ENCODE results near the gene LRRC74B. TPM values are rescaled to one million over a fixed set of nuclear protein-coding genes. Genes with fewer than 3 reads are reported as not detected.
"Not testable (repeated sequence)": the region's sequence is repeated elsewhere in the genome, so short reads cannot be mapped to it uniquely, and the experiment has no call there.

Gene LRRC74B, protein sequence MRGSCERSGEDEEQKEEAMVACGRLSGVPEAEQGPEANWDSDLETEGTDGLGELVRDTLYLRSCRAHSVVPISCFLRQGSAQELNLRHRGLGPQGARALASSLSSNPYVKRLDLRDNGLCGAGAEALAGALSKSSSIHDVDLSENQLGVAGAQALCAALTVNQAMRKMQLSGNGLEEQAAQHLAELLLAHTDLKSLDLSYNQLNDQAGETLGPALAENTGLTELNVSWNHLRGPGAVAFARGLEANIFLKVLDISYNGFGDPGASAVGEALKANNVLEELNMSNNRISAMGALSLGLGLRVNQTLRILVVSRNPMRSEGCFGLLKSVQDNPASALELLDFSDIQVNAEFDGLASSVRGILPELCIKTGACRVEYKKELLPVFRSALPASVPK
- total RNA-seq: not detected

DNA sequence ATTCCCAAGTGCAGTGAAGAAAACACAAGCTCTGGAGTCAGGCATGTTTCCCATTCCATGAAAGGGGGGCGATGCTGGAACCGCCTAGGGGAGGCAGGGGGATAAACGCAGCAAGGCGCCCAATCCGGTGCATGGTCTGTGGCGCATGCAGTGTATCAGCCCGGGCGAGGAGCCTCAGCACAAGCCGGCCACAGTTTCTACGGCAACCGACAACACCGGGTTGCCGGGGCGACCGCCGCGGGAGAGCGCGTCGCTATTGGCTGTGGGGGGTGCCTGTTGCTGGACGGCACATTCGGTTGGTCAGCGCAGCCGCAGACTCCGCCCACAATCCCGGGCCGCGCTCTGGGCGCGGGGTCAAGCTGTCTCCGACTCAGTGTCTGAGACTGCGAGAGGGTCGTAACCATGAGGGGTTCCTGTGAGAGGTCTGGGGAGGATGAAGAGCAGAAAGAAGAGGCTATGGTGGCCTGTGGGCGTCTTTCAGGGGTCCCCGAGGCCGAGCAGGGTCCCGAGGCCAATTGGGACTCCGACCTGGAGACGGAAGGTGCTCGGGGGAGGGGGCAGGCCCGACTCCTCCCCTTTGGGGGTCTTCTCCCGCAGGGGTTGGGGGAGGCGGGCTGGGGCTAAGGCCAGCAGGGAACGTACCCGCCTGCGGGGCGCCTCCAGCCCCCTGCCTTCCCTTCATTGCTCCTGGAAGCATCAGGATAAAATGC, at the start of gene LRRC74B:
LRRC74B (plus strand) TSS at position 362 of the 710 bp plus-strand sequence; CDS start at position 403, 41 bp downstream.
- Mint-ChIP-seq H3K4me1 (peaks cover 20% of the 10 kb centered on the region), H3K4me3 (peak within 1 kb of the TSS; percentile 69), H3K9me3 (no peaks in the 10 kb centered on the region), H3K27me3 (peaks cover 3% of the 10 kb centered on the region), H3K27ac (peak within 1 kb of the TSS; percentile 73), H3K36me3 (ENCODE audit: low read depth) (no peaks in the 10 kb centered on the region)
- ATAC-seq (replicated peaks): peak; percentile 96

DNA sequence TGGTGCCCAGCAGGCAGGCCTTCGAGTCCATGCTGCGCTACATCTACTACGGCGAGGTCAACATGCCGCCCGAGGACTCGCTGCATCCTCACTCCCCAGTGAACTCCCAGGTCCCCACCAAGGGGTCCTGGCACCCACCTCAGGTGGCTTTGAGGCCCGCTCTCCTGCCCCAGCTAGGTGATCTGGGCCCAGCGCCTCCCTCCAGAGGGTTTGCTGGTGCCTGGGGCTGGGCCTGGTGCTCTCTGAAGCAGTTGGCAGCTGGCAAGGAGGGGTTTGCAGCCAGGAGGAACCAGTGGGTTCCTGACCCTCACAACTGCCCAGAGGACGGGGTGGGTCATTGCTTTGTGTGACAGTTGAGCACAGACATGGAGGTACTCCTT, 49.7 kb upstream of the LRRC74B start:
- H3K27me3 Mint-ChIP-seq: no peaks in the 10 kb centered on the region
- no peak overlapping the region for H3K4me3 Mint-ChIP-seq
- ATAC-seq (replicated peaks): no peak
- H3K4me1 Mint-ChIP-seq: no peaks in the 10 kb centered on the region
- peaks cover 43% of the 10 kb centered on the region for H3K36me3 Mint-ChIP-seq (ENCODE audit: low read depth)
- no peak overlapping the region for H3K27ac Mint-ChIP-seq
- H3K9me3 Mint-ChIP-seq: no peaks in the 10 kb centered on the region

DNA sequence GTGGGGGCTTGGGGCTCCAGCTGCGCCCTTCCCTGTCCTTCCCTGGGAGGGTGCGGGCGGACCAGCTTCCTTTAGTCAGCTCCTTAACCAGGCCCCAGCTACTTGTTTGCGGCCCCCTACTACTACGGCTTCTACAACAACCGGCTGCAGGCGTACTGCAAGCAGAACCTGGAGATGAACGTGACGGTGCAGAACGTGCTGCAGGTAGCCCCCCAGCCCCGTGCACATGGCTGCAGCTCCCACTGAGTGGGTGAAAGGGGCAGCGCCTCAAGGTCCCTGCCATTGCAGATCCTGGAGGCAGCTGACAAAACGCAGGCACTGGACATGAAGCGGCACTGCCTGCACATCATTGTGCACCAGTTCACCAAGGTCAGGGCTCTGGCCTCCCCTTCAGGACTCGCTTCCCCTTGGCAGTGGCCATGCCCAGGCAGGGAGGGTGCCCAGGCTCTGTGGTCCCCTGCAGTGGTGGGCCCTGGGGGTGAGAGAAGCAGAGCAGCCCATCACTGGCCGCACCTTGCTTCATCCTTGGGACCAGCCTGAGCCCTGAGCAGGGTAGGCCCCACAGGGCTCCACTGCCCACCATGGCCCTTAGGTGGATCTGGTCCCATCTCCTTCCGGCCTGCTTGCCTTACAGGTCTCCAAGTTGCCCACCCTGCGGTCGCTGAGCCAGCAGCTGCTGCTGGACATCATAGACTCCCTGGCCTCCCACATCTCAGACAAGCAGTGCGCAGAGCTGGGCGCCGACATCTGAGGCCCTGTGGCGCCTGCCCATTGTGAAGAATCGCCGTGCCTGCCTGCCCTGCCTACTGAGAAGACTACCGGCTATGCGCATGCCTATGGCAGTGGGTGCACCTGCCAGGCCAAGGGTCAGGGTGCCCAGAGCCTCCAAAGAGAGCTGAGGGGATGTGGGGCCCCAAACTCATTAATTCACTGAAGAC, 48.9 kb upstream of the LRRC74B start:
- no peak overlapping the region for H3K27ac Mint-ChIP-seq
- no peaks in the 10 kb centered on the region for H3K27me3 Mint-ChIP-seq
- H3K4me1 Mint-ChIP-seq: no peaks in the 10 kb centered on the region
- H3K36me3 Mint-ChIP-seq (ENCODE audit: low read depth): peaks cover 51% of the 10 kb centered on the region
- H3K9me3 Mint-ChIP-seq: no peaks in the 10 kb centered on the region
- ATAC-seq (replicated peaks): no peak
- H3K4me3 Mint-ChIP-seq: no peak overlapping the region

DNA sequence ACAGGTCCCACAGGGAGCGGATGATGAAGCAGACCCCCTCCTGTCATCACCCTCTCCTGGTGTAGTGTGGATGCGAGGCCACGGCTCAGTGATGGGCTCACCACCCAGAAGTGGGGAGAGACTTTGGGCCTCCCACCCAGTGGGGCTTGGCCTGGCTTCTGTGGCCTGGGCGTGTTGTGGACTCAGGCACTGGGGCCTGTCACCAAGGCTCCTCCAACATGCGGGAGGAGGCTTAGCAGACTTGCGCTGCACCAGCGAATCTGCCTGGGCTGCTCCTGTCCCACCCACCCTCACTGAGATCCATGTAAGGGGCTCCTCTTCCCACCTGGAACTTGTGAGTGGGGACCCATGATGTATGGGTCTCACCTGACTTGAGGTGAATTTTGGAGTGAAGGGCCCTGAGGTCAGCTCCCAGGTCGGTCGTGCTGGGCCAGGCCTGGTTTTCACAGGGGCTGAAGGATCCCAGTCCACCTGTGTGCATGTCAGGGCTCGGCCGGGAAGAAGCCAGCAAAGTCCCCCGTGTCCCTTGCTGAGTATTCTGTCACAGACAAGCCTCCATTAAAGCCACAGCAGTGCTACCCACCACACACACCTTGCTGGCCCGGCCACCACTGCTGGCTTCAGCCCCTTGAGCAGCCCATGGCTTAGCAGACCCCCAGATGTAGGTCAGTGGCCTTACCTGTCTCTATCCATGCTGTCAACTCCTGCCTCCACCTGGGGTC, 48.0 kb upstream of the LRRC74B start:
- Mint-ChIP-seq H3K4me3 (no peak overlapping the region), H3K27me3 (no peaks in the 10 kb centered on the region), H3K4me1 (no peaks in the 10 kb centered on the region), H3K27ac (no peak overlapping the region), H3K9me3 (no peaks in the 10 kb centered on the region), H3K36me3 (ENCODE audit: low read depth) (peaks cover 49% of the 10 kb centered on the region)
- ATAC-seq (replicated peaks): no peak

DNA sequence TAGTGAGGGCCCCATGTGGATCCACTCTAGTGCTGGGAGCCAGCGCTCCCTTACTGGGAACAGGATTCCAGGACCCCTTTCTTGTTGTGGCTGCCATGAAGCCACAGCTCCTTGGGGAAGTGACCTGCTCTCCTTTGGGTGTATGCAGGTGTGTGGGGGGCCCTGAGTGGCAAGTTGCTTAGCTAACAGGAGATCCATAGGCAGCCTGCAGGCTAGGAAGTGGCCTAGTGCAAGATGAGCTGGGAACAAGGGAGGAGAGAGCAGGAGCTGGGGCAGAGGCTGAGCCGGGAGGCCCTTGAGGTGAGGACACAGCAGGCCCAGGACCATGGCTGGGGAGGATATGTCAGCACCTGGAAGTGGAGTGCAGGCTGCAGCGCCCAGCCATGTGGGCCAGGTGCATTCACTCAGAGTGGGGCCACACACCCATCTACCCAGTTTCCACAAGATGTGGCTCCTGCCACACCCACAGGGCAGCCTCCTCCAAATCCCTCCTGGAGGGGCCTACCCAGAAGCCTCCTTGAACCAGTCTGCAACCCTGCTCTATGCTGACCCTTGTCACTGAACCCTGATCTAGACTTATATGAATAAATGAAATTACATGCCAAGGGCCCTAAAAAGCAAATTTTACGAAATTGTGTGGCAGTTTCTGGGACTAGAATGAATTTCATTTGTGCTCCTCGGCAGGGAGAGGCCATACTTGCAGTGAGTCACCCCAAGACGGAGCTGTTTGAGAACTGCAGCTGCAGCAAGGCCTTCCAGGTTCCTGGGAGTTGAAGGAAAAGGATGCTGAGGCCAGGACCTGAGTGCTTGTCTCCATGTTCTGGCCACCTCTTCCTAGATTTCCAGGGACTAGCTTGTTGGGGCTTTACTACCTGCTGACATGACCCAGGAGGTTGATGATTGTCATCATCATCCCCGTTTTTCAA, 47.1 kb upstream of the LRRC74B start:
- ATAC-seq (replicated peaks): no peak
- Mint-ChIP-seq H3K27ac (peak overlapping the region; percentile 36), H3K27me3 (no peaks in the 10 kb centered on the region), H3K36me3 (ENCODE audit: low read depth) (peaks cover 55% of the 10 kb centered on the region), H3K9me3 (no peaks in the 10 kb centered on the region), H3K4me1 (no peaks in the 10 kb centered on the region), H3K4me3 (no peak overlapping the region)

DNA sequence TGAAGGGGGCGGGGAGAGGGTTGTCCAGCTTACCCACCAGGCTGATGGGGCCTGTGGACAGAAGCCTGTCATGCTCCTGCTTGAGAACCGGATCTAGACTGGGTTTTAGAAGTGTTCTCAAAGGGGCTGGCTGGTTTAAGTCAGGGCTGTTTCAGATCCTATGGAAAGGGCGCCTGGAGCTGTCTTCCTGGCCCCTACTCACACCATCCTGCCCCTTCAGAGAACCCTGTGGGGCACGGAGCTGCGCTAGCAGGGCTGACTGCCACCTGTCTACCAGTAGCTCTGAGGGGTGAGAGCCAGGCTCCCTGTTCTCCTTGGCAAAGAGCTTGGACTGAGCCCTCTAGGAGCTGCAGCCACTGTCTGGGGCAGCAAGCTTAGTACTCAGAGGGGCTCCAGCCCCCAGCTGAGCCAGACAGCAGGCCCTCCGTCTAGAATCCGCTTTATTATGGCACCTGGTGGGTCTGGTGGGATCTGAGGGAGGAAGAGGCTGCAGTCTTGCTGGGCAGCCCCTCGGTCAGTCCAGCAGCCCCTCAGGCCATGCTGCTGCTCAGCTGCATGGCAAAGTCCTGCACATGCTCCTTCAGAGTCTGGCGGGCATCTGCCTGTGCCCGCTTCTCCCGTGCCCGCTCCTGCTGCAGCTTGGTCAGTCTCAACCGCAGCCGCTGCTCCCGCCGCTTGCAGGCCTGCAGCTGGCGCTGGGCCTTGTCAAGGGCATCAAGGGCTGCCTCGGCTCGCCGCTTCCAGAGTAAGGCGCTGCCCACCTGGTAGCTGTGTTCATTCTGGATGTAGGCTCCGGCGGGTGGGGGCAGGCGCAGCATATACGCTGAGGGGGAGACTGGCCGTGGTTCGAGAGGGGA, 46.2 kb upstream of the LRRC74B start:
- ATAC-seq (replicated peaks): no peak
- no peaks in the 10 kb centered on the region for H3K9me3 Mint-ChIP-seq
- no peaks in the 10 kb centered on the region for H3K27me3 Mint-ChIP-seq
- no peaks in the 10 kb centered on the region for H3K4me1 Mint-ChIP-seq
- H3K4me3 Mint-ChIP-seq: peak overlapping the region; percentile 98
- H3K27ac Mint-ChIP-seq: peak overlapping the region; percentile 98
- peaks cover 55% of the 10 kb centered on the region for H3K36me3 Mint-ChIP-seq (ENCODE audit: low read depth)

DNA sequence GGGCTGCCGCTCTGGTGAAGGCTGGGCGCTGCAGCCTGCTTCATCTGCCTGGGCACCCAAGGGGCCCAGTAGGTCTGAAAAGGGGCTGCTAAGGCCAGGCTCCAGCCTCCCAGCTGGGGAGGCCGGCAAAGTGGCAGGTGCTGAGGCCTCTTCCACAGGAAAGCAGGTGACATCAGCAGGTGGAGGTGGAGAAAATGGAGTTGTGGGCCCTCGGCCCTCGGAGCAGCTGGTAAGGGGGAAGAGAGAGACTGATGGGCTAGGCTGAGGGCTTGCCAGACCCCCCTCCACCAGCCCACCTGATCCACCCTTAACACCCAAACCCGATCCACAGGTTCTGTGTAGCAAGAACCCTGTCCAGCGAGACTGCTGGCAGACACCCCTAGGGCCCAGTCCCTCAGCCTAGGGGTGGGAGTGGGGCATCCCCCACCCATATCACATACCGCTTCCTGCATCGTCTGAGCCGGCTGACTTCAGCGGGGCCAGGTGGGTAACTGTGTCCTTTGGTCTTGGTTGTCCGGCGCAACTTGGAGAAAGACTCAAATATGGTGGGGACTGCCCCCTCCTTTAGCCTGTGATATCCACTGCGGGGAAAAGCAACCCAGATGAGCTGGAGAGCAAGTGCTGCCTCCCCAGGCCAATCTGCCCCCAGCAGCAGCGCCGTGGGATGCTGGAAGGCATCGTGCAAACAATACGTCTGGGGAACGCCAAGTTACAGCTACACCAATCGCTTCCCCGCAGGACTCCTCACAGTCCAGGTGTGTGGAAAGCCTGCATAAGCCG, 45.3 kb upstream of the LRRC74B start:
- Mint-ChIP-seq H3K36me3 (ENCODE audit: low read depth) (peaks cover 55% of the 10 kb centered on the region), H3K27ac (peak overlapping the region; percentile 98), H3K4me1 (no peaks in the 10 kb centered on the region), H3K9me3 (no peaks in the 10 kb centered on the region), H3K27me3 (no peaks in the 10 kb centered on the region), H3K4me3 (peak overlapping the region; percentile 98)
- no peak for ATAC-seq (replicated peaks)

DNA sequence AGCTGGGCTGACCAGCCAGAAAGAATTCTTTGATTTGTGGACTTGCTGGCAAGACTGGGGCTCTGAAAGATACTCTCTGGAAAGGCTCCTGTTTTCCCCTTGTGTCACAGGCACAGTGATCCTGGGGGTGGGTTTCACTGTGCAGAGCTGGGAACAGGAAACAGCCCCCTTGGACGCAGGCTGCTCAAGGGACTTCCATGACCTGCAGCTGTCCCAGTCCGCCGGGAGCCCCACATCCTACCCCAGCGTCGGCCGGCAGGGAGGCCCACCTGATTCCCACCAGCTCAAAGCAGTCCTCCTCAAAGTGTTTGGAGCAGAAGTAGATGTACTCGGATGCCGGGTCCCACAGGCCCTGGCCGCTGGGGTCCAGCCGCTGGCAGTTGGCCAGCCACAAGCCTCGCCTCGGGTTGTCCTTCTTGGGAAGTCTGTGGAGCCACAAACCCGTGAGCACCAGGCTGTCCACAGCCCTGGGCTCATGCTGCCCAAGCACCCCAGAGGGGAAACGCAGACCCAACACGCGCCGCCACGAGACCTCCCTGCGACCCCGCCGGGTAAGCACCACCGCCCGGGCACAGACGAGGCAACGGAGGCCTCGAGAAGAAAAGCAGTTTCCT, 44.7 kb upstream of the LRRC74B start:
- peak overlapping the region; percentile 98 for H3K4me3 Mint-ChIP-seq
- peaks cover 54% of the 10 kb centered on the region for H3K36me3 Mint-ChIP-seq (ENCODE audit: low read depth)
- no peaks in the 10 kb centered on the region for H3K9me3 Mint-ChIP-seq
- peak overlapping the region; percentile 98 for H3K27ac Mint-ChIP-seq
- ATAC-seq (replicated peaks): no peak
- H3K4me1 Mint-ChIP-seq: no peaks in the 10 kb centered on the region
- no peaks in the 10 kb centered on the region for H3K27me3 Mint-ChIP-seq

DNA sequence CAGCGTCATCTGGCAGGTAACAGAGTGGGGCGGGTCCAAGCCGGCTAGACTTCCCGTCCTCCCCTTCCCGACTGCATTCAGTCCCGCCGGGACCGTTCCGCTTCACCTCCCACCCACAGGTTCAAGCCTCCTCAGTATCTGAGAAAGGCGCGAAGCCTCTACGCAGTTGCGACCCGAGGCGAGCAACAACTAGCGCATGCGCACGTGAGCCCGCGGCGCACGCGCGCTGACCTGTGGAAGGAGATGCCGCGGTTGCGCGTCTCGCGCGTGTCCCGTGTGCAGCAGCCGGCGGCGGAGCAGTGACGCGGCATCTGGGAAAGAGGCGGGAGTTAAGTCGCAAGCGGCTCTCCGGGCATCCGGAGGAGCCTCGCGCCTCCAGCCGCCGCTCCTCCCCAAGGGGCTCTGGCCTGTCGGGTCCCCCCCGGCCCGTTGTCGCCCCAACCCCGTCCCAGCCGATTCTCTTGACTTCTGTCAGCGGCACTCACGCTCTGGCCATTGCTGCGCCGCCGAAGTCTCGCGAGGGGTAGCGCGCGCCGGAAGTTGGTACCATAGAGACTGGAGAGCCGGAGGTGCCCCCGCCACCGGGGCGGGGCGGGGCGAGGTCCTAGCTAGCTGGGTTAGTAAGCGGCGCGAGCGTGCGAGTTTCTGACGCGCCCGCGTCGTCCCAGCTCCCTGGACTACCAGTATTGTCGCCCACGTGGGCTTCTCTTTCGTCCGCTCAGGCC, 44.0 kb upstream of the LRRC74B start, which contains the start of gene THAP7:
THAP7 (minus strand) TSS at position 518 of the 725 bp plus-strand sequence; CDS start at position 311, 207 bp downstream.
- peaks cover 48% of the 10 kb centered on the region for H3K36me3 Mint-ChIP-seq (ENCODE audit: low read depth)
- H3K4me3 Mint-ChIP-seq: peak within 1 kb of the TSS; percentile 98
- H3K4me1 Mint-ChIP-seq: no peaks in the 10 kb centered on the region
- ATAC-seq (replicated peaks): peak; percentile 95
- H3K27ac Mint-ChIP-seq: peak within 1 kb of the TSS; percentile 98
- no peaks in the 10 kb centered on the region for H3K27me3 Mint-ChIP-seq
- H3K9me3 Mint-ChIP-seq: no peaks in the 10 kb centered on the region

DNA sequence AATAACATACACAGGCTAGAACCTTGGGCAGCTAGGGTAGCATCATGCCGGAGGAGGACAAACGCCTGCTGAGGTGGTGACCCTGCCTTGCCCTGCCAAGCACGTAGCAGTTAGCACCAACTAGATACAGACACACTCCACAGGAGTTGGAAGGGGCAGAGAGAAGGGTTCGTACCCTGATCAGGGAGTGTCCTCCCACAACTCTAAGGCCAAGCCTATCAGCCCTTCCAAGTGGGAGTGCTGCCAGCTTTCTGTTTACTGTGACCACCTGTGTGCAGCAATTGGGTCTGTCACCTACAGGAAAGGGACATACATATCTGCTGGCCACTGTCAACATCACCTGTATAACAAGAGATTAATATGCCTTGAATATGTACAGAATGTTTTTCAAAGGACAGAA, 42.0 kb upstream of the LRRC74B start:
- Mint-ChIP-seq H3K4me1 (no peaks in the 10 kb centered on the region), H3K9me3 (no peaks in the 10 kb centered on the region), H3K27ac (peak overlapping the region; percentile 98), H3K27me3 (no peaks in the 10 kb centered on the region), H3K36me3 (ENCODE audit: low read depth) (peaks cover 40% of the 10 kb centered on the region), H3K4me3 (peak overlapping the region; percentile 98)
- no peak for ATAC-seq (replicated peaks)

DNA sequence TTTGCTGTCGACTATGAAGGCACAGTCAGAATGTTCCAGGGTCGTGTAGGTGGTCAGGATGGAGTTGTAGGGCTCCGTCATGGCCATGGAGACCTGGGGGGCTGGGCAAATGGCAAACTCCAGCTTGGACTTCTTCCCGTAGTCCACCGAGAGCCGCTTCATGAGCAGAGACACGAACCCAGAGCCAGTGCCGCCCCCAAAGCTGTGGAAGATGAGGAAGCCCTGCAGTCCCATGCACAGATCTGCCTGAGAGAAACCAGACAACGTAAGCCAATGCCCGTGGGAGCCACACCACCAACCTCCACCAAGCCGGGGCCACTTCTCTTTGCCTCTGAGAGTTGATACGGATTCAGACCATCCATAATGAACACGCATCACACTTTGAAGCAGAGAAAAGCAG, 36.5 kb upstream of the LRRC74B start:
- H3K27me3 Mint-ChIP-seq; H3K36me3 Mint-ChIP-seq (ENCODE audit: low read depth); H3K4me3 Mint-ChIP-seq; ATAC-seq (replicated peaks); H3K4me1 Mint-ChIP-seq; H3K9me3 Mint-ChIP-seq; H3K27ac Mint-ChIP-seq: not testable (repeated sequence)
